HG02981 (cell line): ENCODE data around the gene MAP4K1.
"Not testable (repeated sequence)": the region's sequence is repeated elsewhere in the genome, so short reads cannot be mapped to it uniquely, and the experiment has no call there.

Experiments
- ATAC-seq: cut with Tn5 transposase; IDR thresholded peaks from one replicate; pipeline ENCODE4 v1.9.1; 2021; ENCODE audit warnings: mild to moderate bottlenecking, moderate library complexity; ENCODE audit not compliant: unreplicated experiment

Gene MAP4K1

GRCh38 chr19:38653028-38653571, 35.3 kb upstream of the MAP4K1 start:
- no peak for ATAC-seq

- no peak for ATAC-seq
Measured at GRCh38 chr19:38650911-38651584, 33.3 kb upstream of the MAP4K1 start.

GRCh38 chr19:38650172-38650775, 32.5 kb upstream of the MAP4K1 start:
- ATAC-seq = no peak

- ATAC-seq = no peak
Measured at GRCh38 chr19:38649305-38650171, 31.8 kb upstream of the MAP4K1 start.

GRCh38 chr19:38648769-38649304, 31.1 kb upstream of the MAP4K1 start:
- no peak for ATAC-seq

- no peak for ATAC-seq
Measured at GRCh38 chr19:38647966-38648768, 30.4 kb upstream of the MAP4K1 start.

- peak; percentile 83 for ATAC-seq
Measured at GRCh38 chr19:38647368-38647965, 29.7 kb upstream of the MAP4K1 start, which contains the start of gene ACTN4. Gene ACTN4 (plus strand): TSS chr19:38647649. CDS start chr19:38647746, 97 bp downstream.

GRCh38 chr19:38644719-38645118, 27.0 kb upstream of the MAP4K1 start:
- ATAC-seq = no peak

GRCh38 chr19:38642176-38642575, 24.4 kb upstream of the MAP4K1 start:
- ATAC-seq = no peak

- ATAC-seq = no peak
Measured at GRCh38 chr19:38640368-38640767, 22.6 kb upstream of the MAP4K1 start.

GRCh38 chr19:38639679-38640078, 21.9 kb upstream of the MAP4K1 start:
- no peak for ATAC-seq

GRCh38 chr19:38638461-38638860, 20.7 kb upstream of the MAP4K1 start:
- ATAC-seq = no peak

GRCh38 chr19:38635483-38636399, 18.0 kb upstream of the MAP4K1 start:
- ATAC-seq = no peak

- no peak for ATAC-seq
Measured at GRCh38 chr19:38634757-38635482, 17.2 kb upstream of the MAP4K1 start.

- no peak for ATAC-seq
Measured at GRCh38 chr19:38632476-38633213, 14.9 kb upstream of the MAP4K1 start.

- ATAC-seq = not testable (repeated sequence)
Measured at GRCh38 chr19:38631811-38632475, 14.2 kb upstream of the MAP4K1 start.

- ATAC-seq = not testable (repeated sequence)
Measured at GRCh38 chr19:38631301-38631700, 13.5 kb upstream of the MAP4K1 start.
